GM12892 (cell line): Measurements from ENCODE around the gene TRIM14.

ENCODE experiments used
- POLR2A ChIP-seq: IDR thresholded peaks from 2 replicates; pipeline ENCODE4 v1.6.1; 2011; ENCODE audit warnings: low read depth, low read length, control low read depth
- POLR2AphosphoS5 ChIP-seq: IDR thresholded peaks from 2 replicates; pipeline ENCODE4 v1.6.1; 2011; ENCODE audit warnings: low read depth, low read length, control low read depth

DNA sequence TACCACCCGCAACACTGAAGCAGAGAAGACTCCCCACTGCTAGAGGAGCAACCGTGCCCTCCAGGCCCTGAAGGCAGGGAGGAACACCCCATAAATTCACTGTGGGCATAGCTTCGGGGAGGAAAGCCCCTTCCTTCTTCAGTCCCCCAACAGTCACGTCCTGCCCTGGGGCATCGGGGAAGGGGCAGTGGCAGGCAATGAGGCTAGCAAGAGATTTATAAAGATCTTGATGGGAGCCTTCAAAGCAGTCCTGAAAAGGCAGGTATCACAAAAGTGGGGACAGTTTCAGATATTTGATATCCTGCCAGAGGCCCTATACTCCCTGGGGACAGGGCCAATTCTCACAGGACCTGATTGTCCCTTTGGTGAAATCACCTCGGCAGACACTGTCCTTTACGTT lies 16.9 kb upstream of the TRIM14 start:
- no peak for TF ChIP-seq POLR2A
- TF ChIP-seq POLR2AphosphoS5 = no peak
